Measurements from ENCODE around the gene ZMYM4.
A peak's percentile ranks its signal among the peaks of the same experiment; 100 is the strongest.

The ZMYM4 gene

GRCh38 chr1:35268282-35269200 lies at the start of gene ZMYM4:
Gene ZMYM4, plus strand, starts transcription at chr1:35268709. Its CDS starts 338 bp downstream, at chr1:35269047.
- H2AFZ ChIP-seq (ENCODE audit: low read length): peak within 1 kb of the TSS; percentile 94
- TF ChIP-seq CTCF (conservative IDR thresholded peaks at IDR 0.05; ENCODE audit: low read length): no peak; the same call in 1 of the 2 replicates
- TF ChIP-seq EZH2phosphoT487 (IDR thresholded peaks at IDR 0.05; ENCODE audit: borderline replicate concordance): no peak
- no peaks in the 10 kb centered on the region for H3K9me3 ChIP-seq (ENCODE audit: insufficient read depth, low read depth, low read length)
- H3K79me2 ChIP-seq (ENCODE audit: insufficient read depth, low read length): peaks cover 50% of the 10 kb centered on the region
- peak within 1 kb of the TSS; percentile 93 for H3K4me3 ChIP-seq (ENCODE audit: low read length, poor library complexity, severe bottlenecking)
- no peaks in the 10 kb centered on the region for H3K36me3 ChIP-seq (ENCODE audit: insufficient read depth, low read length)
- H3F3A ChIP-seq (ENCODE audit: low read depth): no peaks in the 10 kb centered on the region
- peaks cover 47% of the 10 kb centered on the region for H3K4me1 ChIP-seq (ENCODE audit: insufficient read depth, low read length, poor library complexity, severe bottlenecking)
- no peaks in the 10 kb centered on the region for H3K9me2 ChIP-seq (replicated peaks; ENCODE audit: low read depth, low read length)
- H3K27me3 ChIP-seq (ENCODE audit: insufficient read depth, low read length, poor library complexity, severe bottlenecking): no peaks in the 10 kb centered on the region
- H3K9ac ChIP-seq (ENCODE audit: low read depth, low read length, poor library complexity, severe bottlenecking): peak within 1 kb of the TSS; percentile 85
- peaks cover 40% of the 10 kb centered on the region for H4K20me1 ChIP-seq (ENCODE audit: insufficient read depth, low read length, poor library complexity, severe bottlenecking)
- peak within 1 kb of the TSS; percentile 91 for H3K4me2 ChIP-seq (ENCODE audit: low read depth, low read length, poor library complexity, severe bottlenecking)

DNA sequence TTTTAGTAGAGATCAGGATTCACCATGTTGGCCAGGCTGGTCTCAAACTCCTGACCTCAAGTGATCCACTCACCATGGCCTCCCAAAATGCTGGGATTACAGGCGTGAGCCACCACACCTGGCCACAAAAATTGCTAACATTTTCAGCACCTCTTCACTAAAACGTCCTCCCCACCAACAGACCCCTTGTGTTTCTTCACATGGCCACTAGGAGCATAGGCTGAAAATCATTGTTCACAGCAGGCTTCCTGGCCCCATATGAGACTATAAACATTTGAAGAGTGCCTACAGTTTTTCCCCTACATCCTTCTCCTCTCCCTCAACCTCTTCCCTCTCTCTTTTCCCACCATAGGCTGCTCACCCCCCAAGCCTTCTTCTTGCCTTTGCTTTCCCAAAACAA lies 47.5 kb upstream of the ZMYM4 start:
- no peaks in the 10 kb centered on the region for H3F3A ChIP-seq (ENCODE audit: low read depth)
- no peak overlapping the region for H3K9ac ChIP-seq (ENCODE audit: low read depth, low read length, poor library complexity, severe bottlenecking)
- H3K9me3 ChIP-seq (ENCODE audit: insufficient read depth, low read depth, low read length): no peaks in the 10 kb centered on the region
- no peaks in the 10 kb centered on the region for H3K4me1 ChIP-seq (ENCODE audit: insufficient read depth, low read length, poor library complexity, severe bottlenecking)
- H3K79me2 ChIP-seq (ENCODE audit: insufficient read depth, low read length): no peaks in the 10 kb centered on the region
- H3K4me2 ChIP-seq (ENCODE audit: low read depth, low read length, poor library complexity, severe bottlenecking): no peak overlapping the region
- no peaks in the 10 kb centered on the region for H3K27me3 ChIP-seq (ENCODE audit: insufficient read depth, low read length, poor library complexity, severe bottlenecking)
- H2AFZ ChIP-seq (ENCODE audit: low read length): peak overlapping the region; percentile 98
- no peak overlapping the region for H3K4me3 ChIP-seq (ENCODE audit: low read length, poor library complexity, severe bottlenecking)
- no peaks in the 10 kb centered on the region for H4K20me1 ChIP-seq (ENCODE audit: insufficient read depth, low read length, poor library complexity, severe bottlenecking)
- H3K9me2 ChIP-seq (replicated peaks; ENCODE audit: low read depth, low read length): no peaks in the 10 kb centered on the region
- TF ChIP-seq EZH2phosphoT487 (IDR thresholded peaks at IDR 0.05; ENCODE audit: borderline replicate concordance) (no peak), CTCF (conservative IDR thresholded peaks at IDR 0.05; ENCODE audit: low read length) (peak; percentile 69)
- H3K36me3 ChIP-seq (ENCODE audit: insufficient read depth, low read length): no peaks in the 10 kb centered on the region

DNA sequence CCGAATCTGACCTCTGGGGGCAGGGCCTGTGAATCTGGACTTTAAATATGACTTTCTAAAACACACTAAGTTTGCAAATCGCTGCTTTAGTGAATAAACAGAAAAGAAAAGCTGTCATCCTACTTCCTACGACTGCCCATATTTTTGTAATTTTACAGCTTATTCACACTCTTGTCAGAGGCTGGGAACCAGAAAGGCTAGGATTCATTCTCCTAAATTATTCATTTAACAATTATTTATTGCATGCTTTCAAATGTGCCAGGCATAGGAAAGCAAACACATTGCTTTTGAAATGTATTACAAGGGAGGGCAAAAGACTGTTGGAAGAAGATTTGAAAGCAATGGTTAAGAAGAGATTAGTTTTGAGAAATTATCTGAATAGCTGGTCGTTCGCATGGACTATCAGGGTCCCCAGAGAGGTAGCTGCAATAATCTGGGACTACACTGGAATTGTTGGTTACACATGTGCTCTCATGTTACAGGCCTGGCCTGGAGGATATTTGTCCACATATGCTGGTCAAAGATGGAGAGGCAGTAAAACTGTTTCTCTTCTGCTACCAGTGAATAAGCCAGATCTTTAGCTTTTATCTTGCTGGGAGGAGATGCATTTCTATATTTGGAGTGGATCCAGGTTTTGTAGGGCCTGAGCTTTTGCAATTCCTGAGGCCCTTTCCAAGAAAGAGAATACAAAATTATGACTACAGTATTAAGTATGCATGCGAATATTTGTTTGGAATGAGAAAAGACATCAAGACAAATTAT lies 46.0 kb upstream of the ZMYM4 start:
- no peak overlapping the region for H3K4me2 ChIP-seq (ENCODE audit: low read depth, low read length, poor library complexity, severe bottlenecking)
- H3K4me3 ChIP-seq (ENCODE audit: low read length, poor library complexity, severe bottlenecking): no peak overlapping the region
- no peaks in the 10 kb centered on the region for H3K9me3 ChIP-seq (ENCODE audit: insufficient read depth, low read depth, low read length)
- no peaks in the 10 kb centered on the region for H3K79me2 ChIP-seq (ENCODE audit: insufficient read depth, low read length)
- H3K9me2 ChIP-seq (replicated peaks; ENCODE audit: low read depth, low read length): no peaks in the 10 kb centered on the region
- no peaks in the 10 kb centered on the region for H4K20me1 ChIP-seq (ENCODE audit: insufficient read depth, low read length, poor library complexity, severe bottlenecking)
- no peaks in the 10 kb centered on the region for H3K27me3 ChIP-seq (ENCODE audit: insufficient read depth, low read length, poor library complexity, severe bottlenecking)
- H2AFZ ChIP-seq (ENCODE audit: low read length): no peak overlapping the region
- TF ChIP-seq EZH2phosphoT487 (IDR thresholded peaks at IDR 0.05; ENCODE audit: borderline replicate concordance) (no peak), CTCF (conservative IDR thresholded peaks at IDR 0.05; ENCODE audit: low read length) (no peak)
- H3K4me1 ChIP-seq (ENCODE audit: insufficient read depth, low read length, poor library complexity, severe bottlenecking): no peaks in the 10 kb centered on the region
- H3F3A ChIP-seq (ENCODE audit: low read depth): no peaks in the 10 kb centered on the region
- no peaks in the 10 kb centered on the region for H3K36me3 ChIP-seq (ENCODE audit: insufficient read depth, low read length)
- H3K9ac ChIP-seq (ENCODE audit: low read depth, low read length, poor library complexity, severe bottlenecking): no peak overlapping the region
